Activated CD8-positive, alpha-beta memory T cell treated with anti-CD3 and anti-CD28 coated beads for 4 hours (primary cell): Measurements from ENCODE around the gene SDR9C7.

Experiments
- DNase-seq, 2 donors: peaks; one replicate each; pipeline ENCODE4 v3.0.0-alpha.2; 2020; ENCODE audit warnings: low read depth in 2 of 2

Gene SDR9C7

DNA sequence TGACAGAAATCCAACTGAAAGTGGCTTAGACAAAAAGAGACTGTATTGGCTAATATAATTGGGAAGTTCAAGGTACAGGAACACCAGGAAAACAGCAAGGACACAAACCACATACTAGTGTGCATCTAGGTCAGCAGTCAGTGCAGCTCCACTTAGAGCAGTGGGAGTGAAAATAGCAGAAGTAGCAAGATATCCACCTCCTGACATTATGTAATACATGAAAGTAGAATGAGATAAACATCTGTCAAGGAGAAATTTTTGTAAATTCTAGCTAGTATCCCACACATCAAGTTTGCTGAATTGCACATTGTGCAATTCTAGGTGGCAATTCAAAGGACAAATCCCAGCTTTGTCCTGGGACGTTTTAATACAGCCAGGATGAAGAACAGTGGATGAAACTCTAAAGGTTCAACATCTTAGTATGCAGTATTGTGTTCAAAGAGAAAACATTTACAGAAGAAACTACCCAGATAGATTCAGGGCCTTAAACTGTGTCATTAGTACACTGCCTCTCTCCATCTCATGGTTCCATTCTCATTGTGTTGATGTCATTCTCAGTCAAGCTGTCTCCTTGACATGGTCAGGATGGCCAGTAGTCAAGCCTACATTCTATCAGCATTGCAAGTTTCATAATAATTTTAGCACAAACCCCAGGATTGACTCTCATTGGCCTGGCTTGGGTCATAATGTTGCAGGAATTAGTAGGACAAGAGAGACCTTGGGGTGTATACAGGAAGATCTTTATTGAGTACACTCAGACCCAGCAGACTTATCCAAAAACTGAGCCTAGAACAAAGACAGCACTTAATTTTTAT, 56.8 kb downstream of the SDR9C7 start:
- no peak for DNase-seq

DNA sequence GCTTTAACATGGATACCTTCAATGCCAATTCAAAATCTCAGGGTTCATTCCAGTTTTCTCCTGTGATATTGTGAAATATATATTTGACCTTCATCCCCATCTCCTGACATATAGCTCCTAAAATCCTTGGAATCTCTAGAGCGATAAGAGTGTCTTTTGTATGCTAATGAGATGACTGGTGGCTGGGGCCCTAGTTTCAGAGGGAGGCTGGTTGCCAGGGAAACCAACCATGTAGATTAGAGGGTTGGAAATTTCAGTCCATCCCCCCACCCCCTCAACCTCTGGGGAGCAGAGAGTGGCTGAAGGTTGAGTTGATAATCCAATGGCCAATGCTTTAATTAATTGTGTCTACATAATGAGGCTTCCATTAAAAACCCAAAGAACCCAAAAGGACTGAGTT, 59.4 kb downstream of the SDR9C7 start:
- no peak for DNase-seq

DNA sequence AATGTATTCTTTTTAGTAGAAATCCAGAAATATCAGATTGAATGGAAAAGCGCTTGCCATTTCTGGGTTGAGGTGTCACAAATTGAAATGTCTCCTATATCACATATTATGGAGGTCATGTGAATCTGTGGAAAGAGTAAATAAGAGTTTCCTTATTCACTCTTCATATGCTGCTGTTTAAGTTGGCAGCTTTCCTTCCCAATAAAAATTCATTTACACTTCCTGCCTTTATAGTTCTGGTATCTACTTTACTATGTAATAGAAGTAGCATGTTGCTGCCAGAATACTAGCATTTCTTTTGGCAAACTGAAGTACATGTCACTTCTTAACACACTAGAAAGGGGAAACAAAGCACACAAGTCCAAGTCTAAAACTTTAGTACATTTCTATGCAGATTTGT, 60.8 kb downstream of the SDR9C7 start:
- DNase-seq: no peak
